ENCODE data around the gene KMT2C.
"Not testable (repeated sequence)": the region's sequence is repeated elsewhere in the genome, so short reads cannot be mapped to it uniquely, and the experiment has no call there.

The KMT2C gene

DNA sequence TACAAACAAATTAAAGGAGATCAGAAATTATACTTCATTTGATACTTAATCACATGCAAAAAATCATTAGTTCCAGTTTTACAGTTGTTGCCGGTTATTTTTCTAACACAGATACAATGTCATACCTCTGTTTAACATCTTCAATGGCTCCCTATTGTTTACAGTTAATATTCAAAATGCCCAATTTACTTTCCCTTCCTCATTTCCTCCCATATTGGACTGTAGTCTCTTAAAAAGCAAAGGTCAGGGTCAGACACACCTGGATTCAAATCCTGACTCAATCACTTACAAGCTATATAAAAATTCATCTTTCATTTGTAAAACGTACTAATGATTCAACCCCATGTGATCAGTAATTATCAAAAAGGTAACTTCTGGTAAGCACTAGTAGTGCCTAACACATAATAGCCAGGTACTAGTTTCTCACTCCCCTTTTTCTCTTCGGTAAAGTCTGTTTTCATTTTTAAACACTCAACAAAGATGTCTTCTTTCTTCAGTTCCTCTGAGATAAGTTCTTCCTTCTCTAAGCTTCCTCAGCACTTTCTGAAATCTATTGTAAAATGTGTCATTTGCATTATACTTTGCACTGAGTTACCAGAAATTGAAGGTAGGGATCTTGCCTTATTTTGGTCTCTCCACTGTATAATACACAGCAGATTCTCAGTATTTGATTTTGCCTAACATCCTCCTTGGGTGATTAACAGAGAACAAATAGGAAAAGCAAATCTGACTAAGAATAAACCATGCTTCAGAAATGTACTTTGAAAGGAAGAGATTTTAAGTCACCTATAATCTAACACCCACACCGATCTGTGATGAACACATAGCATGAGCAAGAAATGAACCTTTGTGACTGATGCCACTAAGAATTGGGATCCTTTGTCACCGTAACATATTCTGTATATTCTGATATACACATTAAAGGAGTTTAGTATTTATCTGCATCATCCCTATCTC, 16.1 kb downstream of the KMT2C start:
- TF ChIP-seq CTCF (IDR thresholded peaks at IDR 0.05; ENCODE audit: extremely low read depth, insufficient read depth, missing control alignments) = no peak
- in situ Hi-C loops (cut with MboI; ENCODE audit: low pct_unique_long_range_greater_than_20kb, low sequenced_read_pairs, unreplicated experiment) = no loop called here
- DNase-seq (ENCODE audit: low spot score) = no peak

DNA sequence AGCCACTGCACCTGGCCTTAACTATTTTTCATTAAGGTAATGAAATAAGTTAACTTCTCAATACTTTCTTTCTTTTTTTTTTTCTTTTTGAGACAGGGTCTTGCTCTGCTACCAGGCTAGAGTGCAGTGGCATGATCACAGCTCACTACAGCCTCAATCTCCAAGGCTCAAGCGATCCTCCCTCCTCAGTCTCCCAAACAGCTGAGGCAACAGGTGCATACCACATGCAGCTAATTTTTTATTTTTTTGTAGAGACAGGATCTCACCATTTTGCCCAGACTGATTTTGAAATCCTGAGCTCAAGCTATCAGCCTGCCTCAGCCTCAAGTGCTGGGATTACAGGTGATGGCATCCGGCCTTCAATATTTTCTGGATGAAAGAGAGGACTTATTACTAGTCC, 21.0 kb downstream of the KMT2C start:
- no peak for DNase-seq (ENCODE audit: low spot score)
- in situ Hi-C loops (cut with MboI; ENCODE audit: low pct_unique_long_range_greater_than_20kb, low sequenced_read_pairs, unreplicated experiment) = no loop called here
- TF ChIP-seq CTCF (IDR thresholded peaks at IDR 0.05; ENCODE audit: extremely low read depth, insufficient read depth, missing control alignments) = no peak

- TF ChIP-seq CTCF (IDR thresholded peaks at IDR 0.05; ENCODE audit: extremely low read depth, insufficient read depth, missing control alignments) = no peak
- in situ Hi-C loops (cut with MboI; ENCODE audit: low pct_unique_long_range_greater_than_20kb, low sequenced_read_pairs, unreplicated experiment) = no loop called here
- no peak for DNase-seq (ENCODE audit: low spot score)
Observed at GRCh38 chr7:152411389-152411788, 24.4 kb downstream of the KMT2C start.

DNA sequence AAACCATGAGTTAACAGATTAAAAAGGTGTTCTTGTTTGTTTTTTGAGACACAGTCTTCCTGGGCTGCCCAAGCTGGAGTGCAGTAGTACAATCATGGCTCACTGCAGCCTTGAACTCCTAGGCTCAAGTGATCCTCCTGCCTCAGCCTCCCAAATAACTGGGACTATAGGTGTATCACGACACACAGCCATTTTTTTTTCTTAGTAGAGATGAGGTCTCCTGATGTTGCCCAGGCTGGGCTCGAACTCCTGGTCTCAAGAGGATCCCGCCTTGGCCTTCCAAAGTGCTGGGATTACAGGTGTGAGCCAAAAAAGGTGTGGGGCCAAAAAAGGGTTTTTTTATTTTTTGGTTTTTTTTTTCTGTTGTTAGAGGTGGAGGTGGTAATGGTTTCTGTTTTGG, 29.3 kb downstream of the KMT2C start:
- no peak for DNase-seq (ENCODE audit: low spot score)
- in situ Hi-C loops (cut with MboI; ENCODE audit: low pct_unique_long_range_greater_than_20kb, low sequenced_read_pairs, unreplicated experiment) = no loop called here
- TF ChIP-seq CTCF (IDR thresholded peaks at IDR 0.05; ENCODE audit: extremely low read depth, insufficient read depth, missing control alignments) = no peak

GRCh38 chr7:152406030-152406429, 29.8 kb downstream of the KMT2C start:
- peak; percentile 16 for DNase-seq (ENCODE audit: low spot score)
- in situ Hi-C loops (cut with MboI; ENCODE audit: low pct_unique_long_range_greater_than_20kb, low sequenced_read_pairs, unreplicated experiment) = not testable (repeated sequence)

GRCh38 chr7:152403726-152404125, 32.1 kb downstream of the KMT2C start:
- peak; percentile 32 for DNase-seq (ENCODE audit: low spot score)
- no peak for TF ChIP-seq CTCF (IDR thresholded peaks at IDR 0.05; ENCODE audit: extremely low read depth, insufficient read depth, missing control alignments)
- in situ Hi-C loops (cut with MboI; ENCODE audit: low pct_unique_long_range_greater_than_20kb, low sequenced_read_pairs, unreplicated experiment) = no loop called here

Data from GM13977 (cell line).